NCI-H226 (cell line): Measurements from ENCODE around the gene ATG5.

Experiments used
- DNase-seq: peaks from one replicate; pipeline ENCODE4 v3.0.0-alpha.2; 2015

Gene ATG5

GRCh38 chr6:106325336-106326178 is at the start of gene ATG5:
TSS of gene ATG5 (minus strand) at chr6:106325760. CDS start at chr6:106316208, 9,552 bp downstream.
- peak; percentile 98 for DNase-seq

GRCh38 chr6:106373502-106374239 is 48.1 kb upstream of the ATG5 start:
- no peak for DNase-seq

- no peak for DNase-seq
These were observed 47.4 kb upstream of the ATG5 start for GRCh38 chr6:106372838-106373501.

- DNase-seq, result no peak
These were observed 45.1 kb upstream of the ATG5 start for GRCh38 chr6:106370639-106371038.

DNA sequence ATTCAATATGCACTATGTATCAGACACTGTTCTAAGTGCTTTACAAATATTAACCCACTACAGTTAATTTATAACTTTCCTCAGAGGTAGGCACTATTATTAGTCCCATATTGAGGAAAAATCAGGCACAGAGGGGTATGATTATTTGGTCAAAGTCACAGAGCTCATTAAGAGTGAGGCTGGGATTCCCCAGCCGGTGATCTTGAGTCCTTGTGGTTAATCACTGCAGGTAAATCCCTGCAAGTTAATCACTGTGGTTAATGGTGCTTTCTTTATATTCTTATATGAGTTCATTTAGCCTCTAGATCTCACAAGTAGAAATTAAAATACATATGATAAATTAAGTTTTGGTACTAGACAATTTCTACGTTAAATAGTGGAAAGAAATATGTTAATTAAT is 44.2 kb upstream of the ATG5 start:
- DNase-seq, result no peak

GRCh38 chr6:106363401-106364138 is 38.0 kb upstream of the ATG5 start:
- DNase-seq, result peak; percentile 14

DNA sequence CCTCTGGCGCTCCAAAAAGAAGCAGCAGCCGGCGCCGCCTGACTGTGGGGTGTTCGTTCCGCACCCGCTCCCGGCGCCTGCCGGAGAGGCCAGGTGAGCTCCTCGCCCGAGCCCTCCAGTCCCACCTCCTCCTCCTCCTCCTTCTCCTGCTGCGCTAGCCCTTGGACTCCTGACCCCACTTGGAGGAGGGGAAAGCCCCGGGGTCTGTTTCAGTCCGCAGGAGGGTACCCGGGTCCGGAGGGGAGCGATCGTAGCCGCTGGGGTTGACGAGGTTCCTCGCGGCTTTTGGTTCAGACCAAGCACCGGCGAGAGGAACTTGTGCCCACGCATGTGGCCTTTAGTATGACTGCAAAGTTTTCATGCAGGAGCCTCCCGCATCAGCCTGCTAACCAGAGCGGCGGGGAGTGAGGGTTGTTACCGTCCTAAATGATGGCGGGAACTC is 35.5 kb upstream of the ATG5 start:
- DNase-seq, result no peak

GRCh38 chr6:106360410-106360988 is 34.9 kb upstream of the ATG5 start, which contains the start of gene CRYBG1:
TSS of gene CRYBG1 (plus strand) at chr6:106360717. CDS start at chr6:106360909, 192 bp downstream.
- no peak for DNase-seq

DNA sequence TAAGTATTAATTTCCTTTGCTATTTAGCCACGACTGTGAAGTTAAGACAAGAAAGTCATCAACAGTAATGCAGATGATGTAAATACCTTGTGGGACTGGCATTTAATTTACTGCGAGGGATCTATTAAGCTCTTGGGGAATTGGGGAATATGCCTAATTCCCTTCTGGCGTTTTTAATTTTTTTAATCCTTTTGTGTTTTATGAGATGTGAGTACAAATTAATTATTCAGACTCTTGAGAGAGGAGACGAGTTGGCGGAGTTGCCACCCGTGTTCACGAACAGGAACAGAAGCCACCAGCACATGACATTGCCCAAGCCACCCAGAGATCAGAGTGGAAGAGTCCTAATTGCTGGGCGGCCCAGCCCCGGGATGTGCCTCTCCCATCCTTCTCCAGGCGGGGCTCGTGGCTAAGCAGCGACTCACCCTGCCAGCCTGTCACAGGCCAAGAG is 34.4 kb upstream of the ATG5 start:
- DNase-seq, result no peak

- no peak for DNase-seq
These were observed 30.8 kb upstream of the ATG5 start for GRCh38 chr6:106356378-106356777.

DNA sequence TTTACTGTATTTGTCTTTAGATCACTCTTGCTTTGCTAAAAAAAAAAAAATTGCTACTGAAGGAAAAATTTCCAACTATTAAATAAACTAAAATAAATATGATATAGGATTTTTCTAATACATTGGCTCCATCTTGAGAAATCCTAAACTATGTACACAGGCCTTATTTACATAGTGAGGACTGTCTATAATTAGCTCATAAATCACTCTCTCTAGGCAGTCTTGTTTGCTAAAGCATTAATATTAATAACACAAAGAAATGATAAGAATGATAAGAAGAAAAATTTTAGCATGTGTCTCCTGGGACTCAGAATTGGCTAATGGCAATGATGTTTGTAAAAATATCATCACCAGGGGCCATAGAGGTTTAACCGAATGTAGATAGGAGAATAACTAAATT is 21.7 kb upstream of the ATG5 start:
- DNase-seq, result no peak

DNA sequence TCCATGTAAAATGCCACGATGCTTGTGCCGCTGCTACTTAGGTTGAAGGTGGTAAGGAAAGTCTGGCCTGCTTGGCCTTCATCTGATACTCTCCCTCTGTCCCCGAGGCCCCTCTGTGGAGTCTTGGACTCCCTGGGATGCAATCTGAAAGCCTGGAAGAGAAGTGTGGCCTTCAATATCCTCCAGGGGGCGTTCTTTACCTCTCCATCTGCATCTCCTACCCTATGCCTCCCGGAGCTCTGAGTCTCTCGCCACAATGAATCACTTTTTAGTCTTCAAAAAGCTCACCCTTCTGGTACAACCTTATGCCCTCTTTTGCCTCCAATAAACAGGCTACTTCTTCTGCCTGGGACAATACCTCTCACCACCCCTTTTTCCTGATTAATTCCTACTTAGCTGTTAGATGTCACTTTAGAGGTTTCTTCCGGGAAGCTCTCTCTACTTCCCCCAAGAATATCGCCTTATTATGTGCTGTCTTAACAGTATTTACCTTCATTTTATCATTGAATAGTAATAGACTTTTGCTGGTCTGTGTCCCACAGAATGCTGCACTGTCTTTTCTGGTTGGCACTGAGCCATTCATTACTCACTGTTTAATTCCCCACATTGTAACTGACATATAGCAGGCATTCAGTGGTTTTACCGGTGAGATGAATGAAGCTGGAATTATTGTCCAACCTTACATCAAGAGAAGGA is 13.9 kb upstream of the ATG5 start:
- DNase-seq, result peak; percentile 65

- DNase-seq, result no peak
These were observed 9.3 kb upstream of the ATG5 start for GRCh38 chr6:106334646-106335448.

DNA sequence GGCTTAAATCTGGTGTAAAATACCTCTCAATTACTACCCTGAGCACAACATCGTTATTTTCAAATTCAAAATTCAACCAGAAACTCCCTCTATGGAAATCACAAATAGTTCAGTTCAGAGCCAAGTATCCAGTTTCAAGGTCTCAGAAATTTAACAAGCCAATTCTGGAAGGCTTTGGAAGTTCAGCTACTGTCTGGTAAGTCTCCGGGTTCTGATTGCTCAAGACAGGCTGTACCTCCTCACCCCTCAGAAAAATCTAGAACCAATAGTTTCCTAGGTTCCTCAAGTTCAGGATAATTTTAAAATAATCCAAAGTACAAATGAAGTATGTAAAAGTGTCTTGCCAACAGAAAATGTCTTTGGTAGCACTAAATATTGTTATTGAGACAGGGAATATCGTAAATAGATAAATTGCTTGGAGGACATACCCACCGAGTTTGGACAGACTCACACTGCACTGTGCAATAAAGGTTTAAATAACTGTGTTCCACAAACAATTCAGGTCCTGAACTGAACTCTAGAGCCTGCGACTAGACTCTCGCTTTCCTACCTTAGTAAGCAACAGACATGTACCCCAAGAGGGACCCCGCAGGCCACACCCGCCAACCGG is 729 bp downstream of the ATG5 start:
- no peak for DNase-seq

GRCh38 chr6:106321940-106322339 is 3.6 kb downstream of the ATG5 start:
- DNase-seq, result no peak

GRCh38 chr6:106318851-106319250 is 6.7 kb downstream of the ATG5 start:
- no peak for DNase-seq

GRCh38 chr6:106318061-106318460 is 7.5 kb downstream of the ATG5 start:
- DNase-seq, result no peak

- no peak for DNase-seq
These were observed 9.2 kb downstream of the ATG5 start for GRCh38 chr6:106316375-106316766.

- DNase-seq, result no peak
These were observed 9.7 kb downstream of the ATG5 start for GRCh38 chr6:106315765-106316374.
